Natural killer cell treated with Interleukin-12 subunit alpha and Interleukin-12 subunit beta and Interleukin-15 and Interleukin-18, amount 100 ng/mL, for 72 hours (primary cell): ENCODE results near the gene ATP9A. TPM values are rescaled to one million over a fixed set of nuclear protein-coding genes. Genes with fewer than 3 reads are reported as not detected.
A peak's percentile ranks its signal among the peaks of the same experiment; 100 is the strongest.

Source experiments
- ATAC-seq, 2 donors: fragments of 150-1000 bp; cut with Tn5 transposase in 1 of 2; sonication (Bioruptor Pico), chemical (Tn5 transposase) in 1 of 2; 2 replicates each; pipeline ENCODE4 v1.10.0; 2021
- DNase-seq: peaks from one replicate; pipeline ENCODE4 v3.0.0; 2022; ENCODE audit warnings: low spot score
- H3K27ac Mint-ChIP-seq, 2 donors: 1 replicate in 1 of 2; 2 replicates in 1 of 2; pipeline ENCODE4 v1.8.0; 2022; ENCODE audit warnings: mixed read lengths in 2 of 2, mild to moderate bottlenecking in 1 of 2, moderate library complexity in 1 of 2
- H3K27me3 Mint-ChIP-seq, 2 donors: 1 replicate in 1 of 2; 2 replicates in 1 of 2; pipeline ENCODE4 v1.8.0; 2022; ENCODE audit warnings: mixed read lengths in 2 of 2
- H3K36me3 Mint-ChIP-seq: one replicate; pipeline ENCODE4 v1.8.0; 2022; ENCODE audit warnings: mixed read lengths
- H3K4me1 Mint-ChIP-seq, 2 donors: 1 replicate in 1 of 2; 2 replicates in 1 of 2; pipeline ENCODE4 v1.8.0; 2022; ENCODE audit warnings: low read depth in 2 of 2, mixed read lengths in 2 of 2, mild to moderate bottlenecking in 1 of 2
- H3K4me3 Mint-ChIP-seq: one replicate; pipeline ENCODE4 v1.8.0; 2022; ENCODE audit warnings: mixed read lengths
- H3K9me3 Mint-ChIP-seq: 2 replicates; pipeline ENCODE4 v1.8.0; 2022; ENCODE audit warnings: mixed read lengths
- total RNA-seq, 2 donors: library from RNA; stranded (reverse); gene quantifications; one replicate each; pipeline ENCODE4 v1.2.3, GENCODE V29; 2022

ATP9A gene
- total RNA-seq, 2 donors from 2014 or later, result 1.4 to 18.9 TPM

GRCh38 chr20:51584116-51584515, 184.1 kb downstream of the ATP9A start:
- H3K36me3 Mint-ChIP-seq, result no peaks in the 10 kb centered on the region
- ATAC-seq, result no peak
- H3K27ac Mint-ChIP-seq, result no peak overlapping the region
- no peak overlapping the region for H3K4me3 Mint-ChIP-seq
- peaks cover 0 to 2% of the 10 kb centered on the region in 2 donors for H3K27me3 Mint-ChIP-seq
- H3K9me3 Mint-ChIP-seq, result no peaks in the 10 kb centered on the region
- DNase-seq, result no peak
- H3K4me1 Mint-ChIP-seq, result peaks cover 14 to 21% of the 10 kb centered on the region in 2 donors

- Mint-ChIP-seq H3K36me3 (no peaks in the 10 kb centered on the region), H3K4me3 (no peak overlapping the region), H3K27ac (no peak overlapping the region), H3K9me3 (no peaks in the 10 kb centered on the region), H3K4me1 (peaks cover 14 to 19% of the 10 kb centered on the region in 2 donors), H3K27me3 (peaks cover 0 to 2% of the 10 kb centered on the region in 2 donors)
- ATAC-seq (no peak), DNase-seq (no peak)
These were observed 184.7 kb downstream of the ATP9A start for GRCh38 chr20:51583499-51583898.

GRCh38 chr20:51583073-51583472, 185.1 kb downstream of the ATP9A start:
- Mint-ChIP-seq H3K36me3 (no peaks in the 10 kb centered on the region), H3K4me3 (no peak overlapping the region), H3K4me1 (peaks cover 14 to 16% of the 10 kb centered on the region in 2 donors), H3K9me3 (no peaks in the 10 kb centered on the region), H3K27me3 (peaks cover 0 to 2% of the 10 kb centered on the region in 2 donors), H3K27ac (no peak overlapping the region)
- ATAC-seq, result no peak
- no peak for DNase-seq

GRCh38 chr20:51581571-51581970, 186.6 kb downstream of the ATP9A start:
- Mint-ChIP-seq H3K9me3 (no peaks in the 10 kb centered on the region), H3K27ac (peak overlapping the region in 1 of 2 donors; percentile 12), H3K27me3 (peaks cover 0 to 2% of the 10 kb centered on the region in 2 donors), H3K4me3 (no peak overlapping the region), H3K36me3 (no peaks in the 10 kb centered on the region), H3K4me1 (peaks cover 13 to 14% of the 10 kb centered on the region in 2 donors)
- ATAC-seq (no peak), DNase-seq (no peak)

GRCh38 chr20:51579137-51579536, 189.1 kb downstream of the ATP9A start:
- H3K4me1 Mint-ChIP-seq, result no peaks in the 10 kb centered on the region
- H3K4me3 Mint-ChIP-seq, result no peak overlapping the region
- ATAC-seq, result no peak
- H3K36me3 Mint-ChIP-seq, result peaks cover 5% of the 10 kb centered on the region
- DNase-seq, result no peak
- no peak overlapping the region for H3K27ac Mint-ChIP-seq
- peaks cover 0 to 2% of the 10 kb centered on the region in 2 donors for H3K27me3 Mint-ChIP-seq
- peaks cover 3% of the 10 kb centered on the region for H3K9me3 Mint-ChIP-seq

- Mint-ChIP-seq H3K27ac (no peak overlapping the region), H3K4me1 (no peaks in the 10 kb centered on the region), H3K27me3 (peaks cover 0 to 2% of the 10 kb centered on the region in 2 donors), H3K36me3 (peaks cover 5% of the 10 kb centered on the region), H3K9me3 (peaks cover 3% of the 10 kb centered on the region), H3K4me3 (no peak overlapping the region)
- ATAC-seq (no peak), DNase-seq (no peak)
These were observed 190.1 kb downstream of the ATP9A start for GRCh38 chr20:51578145-51578459.

GRCh38 chr20:51577432-51578144, 190.6 kb downstream of the ATP9A start:
- DNase-seq, result no peak
- Mint-ChIP-seq H3K27me3 (peaks cover 0 to 2% of the 10 kb centered on the region in 2 donors), H3K36me3 (peaks cover 5% of the 10 kb centered on the region), H3K4me1 (no peaks in the 10 kb centered on the region), H3K4me3 (no peak overlapping the region), H3K9me3 (peaks cover 3% of the 10 kb centered on the region), H3K27ac (no peak overlapping the region)
- no peak for ATAC-seq

- peaks cover 0 to 2% of the 10 kb centered on the region in 2 donors for H3K27me3 Mint-ChIP-seq
- no peaks in the 10 kb centered on the region for H3K4me1 Mint-ChIP-seq
- no peak overlapping the region for H3K4me3 Mint-ChIP-seq
- peaks cover 3% of the 10 kb centered on the region for H3K9me3 Mint-ChIP-seq
- no peak overlapping the region for H3K27ac Mint-ChIP-seq
- H3K36me3 Mint-ChIP-seq, result peaks cover 5% of the 10 kb centered on the region
- ATAC-seq (no peak), DNase-seq (no peak)
These were observed 192.7 kb downstream of the ATP9A start for GRCh38 chr20:51575486-51575885.

GRCh38 chr20:51574248-51575033, 193.7 kb downstream of the ATP9A start:
- no peaks in the 10 kb centered on the region for H3K27me3 Mint-ChIP-seq
- H3K9me3 Mint-ChIP-seq, result peaks cover 3% of the 10 kb centered on the region
- H3K4me1 Mint-ChIP-seq, result no peaks in the 10 kb centered on the region
- DNase-seq, result no peak
- no peak overlapping the region for H3K4me3 Mint-ChIP-seq
- peak overlapping the region in 1 of 2 donors; percentile 23 for H3K27ac Mint-ChIP-seq
- peaks cover 5% of the 10 kb centered on the region for H3K36me3 Mint-ChIP-seq
- ATAC-seq, result peak in 1 of 2 donors; percentile 31

- Mint-ChIP-seq H3K9me3 (peaks cover 3% of the 10 kb centered on the region), H3K4me3 (no peak overlapping the region), H3K27ac (peak overlapping the region in 1 of 2 donors; percentile 23), H3K36me3 (peaks cover 5% of the 10 kb centered on the region), H3K27me3 (peaks cover 0 to 2% of the 10 kb centered on the region in 2 donors), H3K4me1 (no peaks in the 10 kb centered on the region)
- ATAC-seq (no peak), DNase-seq (no peak)
These were observed 194.5 kb downstream of the ATP9A start for GRCh38 chr20:51573576-51574243.

- Mint-ChIP-seq H3K9me3 (peaks cover 3% of the 10 kb centered on the region), H3K27ac (no peak overlapping the region), H3K4me3 (no peak overlapping the region), H3K36me3 (peaks cover 5% of the 10 kb centered on the region), H3K27me3 (peaks cover 4 to 13% of the 10 kb centered on the region in 2 donors), H3K4me1 (peaks cover 0 to 2% of the 10 kb centered on the region in 2 donors)
- ATAC-seq, result no peak
- no peak for DNase-seq
These were observed 196.8 kb downstream of the ATP9A start for GRCh38 chr20:51571460-51571794.

- peaks cover 3% of the 10 kb centered on the region for H3K9me3 Mint-ChIP-seq
- peaks cover 0 to 2% of the 10 kb centered on the region in 2 donors for H3K4me1 Mint-ChIP-seq
- no peak overlapping the region for H3K4me3 Mint-ChIP-seq
- H3K27me3 Mint-ChIP-seq, result peaks cover 4 to 13% of the 10 kb centered on the region in 2 donors
- DNase-seq (no peak), ATAC-seq (no peak)
- no peak overlapping the region for H3K27ac Mint-ChIP-seq
- peaks cover 5% of the 10 kb centered on the region for H3K36me3 Mint-ChIP-seq
These were observed 197.3 kb downstream of the ATP9A start for GRCh38 chr20:51570739-51571459.
